Skeletal muscle satellite cell (primary cell): ENCODE measurements around the gene GTF3C5.

Experiments used
- H3K27me3 ChIP-seq: 2 replicates; pipeline ENCODE4 v1.7.0; 2013; ENCODE audit warnings: low read length; ENCODE audit not compliant: control insufficient read depth, insufficient read depth
- H3K36me3 ChIP-seq: 2 replicates; pipeline ENCODE4 v1.7.0; 2013; ENCODE audit warnings: mild to moderate bottlenecking, control low read depth, low read length; ENCODE audit not compliant: insufficient read depth
- H3K4me1 ChIP-seq: 2 replicates; pipeline ENCODE4 v1.7.0; 2013; ENCODE audit warnings: low read length; ENCODE audit not compliant: control insufficient read depth, insufficient read depth
- H3K4me2 ChIP-seq: 2 replicates; pipeline ENCODE4 v1.7.0; 2013; ENCODE audit warnings: mild to moderate bottlenecking, low read length
- H3K4me3 ChIP-seq: 2 replicates; pipeline ENCODE4 v1.7.0; 2013; ENCODE audit warnings: low read length
- H3K9ac ChIP-seq: 2 replicates; pipeline ENCODE4 v1.7.0; 2013; ENCODE audit warnings: mild to moderate bottlenecking, low read depth, low read length, moderate library complexity
- H3K9me3 ChIP-seq: replicated peaks from 2 replicates; pipeline ENCODE4 v1.7.0; 2013; ENCODE audit warnings: mild to moderate bottlenecking, control low read depth, low read length

GTF3C5 gene

DNA sequence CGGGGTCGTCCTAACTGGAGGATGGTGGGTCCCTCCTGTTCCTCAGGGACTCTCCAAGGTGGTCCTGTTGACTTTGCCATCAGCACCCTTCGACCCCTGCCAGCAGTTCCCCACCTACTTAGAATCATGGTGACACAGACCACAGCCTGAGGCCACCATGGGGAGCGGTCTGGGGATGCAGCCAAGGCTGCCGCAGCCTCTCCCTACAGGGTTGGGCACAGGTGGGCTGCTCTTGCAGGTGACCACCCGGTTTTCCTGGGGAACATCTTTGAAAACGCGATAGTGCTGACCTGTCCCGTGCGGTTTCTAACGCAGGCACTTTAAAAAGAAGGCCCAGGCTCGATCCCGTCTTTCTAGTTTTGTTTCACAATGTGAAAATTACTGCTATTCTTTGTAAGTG lies 18.2 kb downstream of the GTF3C5 start:
- Histone ChIP-seq H3K9me3 (no peaks in the 10 kb centered on the region), H3K4me2 (no peak overlapping the region), H3K36me3 (peaks cover 40% of the 10 kb centered on the region), H3K4me3 (no peak overlapping the region), H3K9ac (no peak overlapping the region), H3K27me3 (no peaks in the 10 kb centered on the region), H3K4me1 (peaks cover 12% of the 10 kb centered on the region)

DNA sequence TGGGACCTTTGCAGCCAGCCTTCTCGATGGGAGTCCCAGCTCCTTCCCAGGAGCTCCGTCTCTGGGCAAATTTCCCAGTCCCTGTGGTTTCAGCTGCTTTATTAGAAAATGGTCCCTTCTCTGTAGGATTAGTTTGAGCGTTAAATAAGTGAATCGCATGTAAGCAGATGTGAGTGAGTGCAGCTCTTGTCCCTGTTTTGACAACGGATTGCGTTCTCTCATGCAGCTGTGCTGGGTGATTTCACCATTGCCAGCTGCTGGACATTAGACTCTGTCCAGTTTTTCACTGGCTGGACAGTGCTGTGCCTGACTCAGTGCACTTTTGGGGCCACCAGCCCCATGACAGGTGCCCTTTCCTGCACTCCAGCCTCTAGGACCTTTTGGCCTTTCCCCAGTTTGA lies 19.3 kb downstream of the GTF3C5 start:
- H3K4me1 ChIP-seq = peaks cover 23% of the 10 kb centered on the region

GRCh38 chr9:133050781-133051180 lies 20.0 kb downstream of the GTF3C5 start:
- H3K4me2 ChIP-seq = no peak overlapping the region
- peaks cover 29% of the 10 kb centered on the region for H3K4me1 ChIP-seq
- no peaks in the 10 kb centered on the region for H3K9me3 ChIP-seq
- H3K36me3 ChIP-seq = peaks cover 44% of the 10 kb centered on the region
- H3K27me3 ChIP-seq = no peaks in the 10 kb centered on the region
- H3K4me3 ChIP-seq = no peak overlapping the region
- H3K9ac ChIP-seq = peak overlapping the region; percentile 16

More for the DNA sequence above, 19.3 kb downstream of the GTF3C5 start:
- no peaks in the 10 kb centered on the region for H3K27me3 ChIP-seq
- no peak overlapping the region for H3K4me2 ChIP-seq
- no peaks in the 10 kb centered on the region for H3K9me3 ChIP-seq
- H3K9ac ChIP-seq = no peak overlapping the region
- H3K4me3 ChIP-seq = no peak overlapping the region
- peaks cover 42% of the 10 kb centered on the region for H3K36me3 ChIP-seq

DNA sequence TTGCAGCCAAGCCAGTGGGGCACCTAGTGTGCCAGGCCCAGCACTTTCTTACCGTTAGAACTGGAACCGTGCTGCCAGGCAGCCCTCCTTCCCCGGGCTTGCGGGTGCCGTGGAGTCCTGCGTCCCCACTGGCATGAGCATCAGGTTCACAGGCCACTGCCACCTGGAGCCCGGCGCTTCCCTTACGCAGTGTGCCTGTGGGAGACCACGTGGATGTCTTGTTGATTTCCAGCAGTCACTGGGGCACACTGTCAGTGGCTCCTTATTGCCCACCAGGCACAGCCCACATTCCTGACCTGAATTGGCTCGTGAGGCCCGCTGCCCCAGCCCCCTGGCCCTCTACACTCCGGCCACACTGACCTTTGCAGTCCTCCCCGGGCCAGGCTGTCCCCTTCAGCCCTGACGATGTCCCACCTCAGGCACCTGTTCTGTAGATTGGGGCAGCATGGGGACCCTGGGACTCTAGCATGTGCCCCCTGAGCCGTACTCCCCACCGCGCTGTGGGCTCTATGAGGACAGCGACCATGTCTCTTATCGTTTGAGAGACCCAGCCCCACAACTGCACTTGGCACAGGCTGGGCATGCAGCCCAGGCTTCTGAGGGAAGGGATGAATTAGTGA lies 20.6 kb downstream of the GTF3C5 start:
- Histone ChIP-seq H3K9ac (no peak overlapping the region), H3K4me3 (no peak overlapping the region), H3K36me3 (peaks cover 46% of the 10 kb centered on the region), H3K4me2 (no peak overlapping the region), H3K4me1 (peaks cover 35% of the 10 kb centered on the region), H3K27me3 (no peaks in the 10 kb centered on the region), H3K9me3 (no peaks in the 10 kb centered on the region)

DNA sequence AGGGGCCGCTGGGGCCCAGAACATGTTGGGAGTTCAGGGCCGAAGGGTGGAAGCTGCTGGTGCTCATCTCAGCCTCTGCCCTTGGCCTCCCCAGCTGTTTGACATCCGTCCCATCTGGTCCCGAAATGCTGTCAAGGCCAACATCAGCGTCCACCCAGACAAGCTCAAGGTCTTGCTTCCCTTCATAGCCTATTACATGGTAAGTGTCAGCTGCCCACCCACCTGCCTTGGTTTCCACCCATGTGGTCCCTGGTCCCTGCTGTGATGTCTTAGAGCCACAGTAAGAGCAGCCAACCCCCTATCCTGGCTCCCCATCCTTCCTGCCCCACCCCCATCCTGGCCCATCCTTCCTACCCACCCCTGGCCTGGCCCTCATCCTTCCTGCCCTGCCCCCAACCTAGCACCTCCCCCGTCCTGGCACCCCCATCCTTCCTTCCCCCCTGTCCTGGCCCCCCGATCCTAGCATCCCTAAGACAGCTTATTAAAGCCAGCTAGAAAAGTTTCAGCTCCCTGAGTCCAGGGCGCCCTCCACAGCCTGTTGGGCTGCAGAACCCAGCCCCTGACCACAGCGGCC lies 21.3 kb downstream of the GTF3C5 start:
- peaks cover 36% of the 10 kb centered on the region for H3K4me1 ChIP-seq
- no peaks in the 10 kb centered on the region for H3K27me3 ChIP-seq
- H3K9ac ChIP-seq = no peak overlapping the region
- H3K9me3 ChIP-seq = no peaks in the 10 kb centered on the region
- no peak overlapping the region for H3K4me2 ChIP-seq
- peaks cover 46% of the 10 kb centered on the region for H3K36me3 ChIP-seq
- no peak overlapping the region for H3K4me3 ChIP-seq

- no peak overlapping the region for H3K4me3 ChIP-seq
- no peaks in the 10 kb centered on the region for H3K9me3 ChIP-seq
- H3K4me1 ChIP-seq = peaks cover 36% of the 10 kb centered on the region
- peak overlapping the region; percentile 43 for H3K9ac ChIP-seq
- peak overlapping the region; percentile 53 for H3K4me2 ChIP-seq
- H3K36me3 ChIP-seq = peaks cover 53% of the 10 kb centered on the region
- no peaks in the 10 kb centered on the region for H3K27me3 ChIP-seq
Observed at GRCh38 chr9:133054194-133054890, 23.5 kb downstream of the GTF3C5 start.

GRCh38 chr9:133054966-133055365 lies 24.2 kb downstream of the GTF3C5 start:
- Histone ChIP-seq H3K9me3 (no peaks in the 10 kb centered on the region), H3K36me3 (peaks cover 53% of the 10 kb centered on the region), H3K4me2 (peak overlapping the region; percentile 53), H3K9ac (peak overlapping the region; percentile 43), H3K4me1 (peaks cover 36% of the 10 kb centered on the region), H3K27me3 (no peaks in the 10 kb centered on the region), H3K4me3 (no peak overlapping the region)

- Histone ChIP-seq H3K27me3 (no peaks in the 10 kb centered on the region), H3K4me1 (peaks cover 28% of the 10 kb centered on the region), H3K4me3 (no peak overlapping the region), H3K4me2 (no peak overlapping the region), H3K36me3 (peaks cover 51% of the 10 kb centered on the region), H3K9ac (no peak overlapping the region), H3K9me3 (no peaks in the 10 kb centered on the region)
Observed at GRCh38 chr9:133055788-133056420, 25.1 kb downstream of the GTF3C5 start.

GRCh38 chr9:133056533-133056932 lies 25.7 kb downstream of the GTF3C5 start:
- peaks cover 45% of the 10 kb centered on the region for H3K36me3 ChIP-seq
- no peaks in the 10 kb centered on the region for H3K27me3 ChIP-seq
- no peaks in the 10 kb centered on the region for H3K9me3 ChIP-seq
- peaks cover 23% of the 10 kb centered on the region for H3K4me1 ChIP-seq
- no peak overlapping the region for H3K9ac ChIP-seq
- no peak overlapping the region for H3K4me3 ChIP-seq
- no peak overlapping the region for H3K4me2 ChIP-seq

- H3K4me1 ChIP-seq = peaks cover 23% of the 10 kb centered on the region
- H3K9ac ChIP-seq = no peak overlapping the region
- H3K4me3 ChIP-seq = no peak overlapping the region
- peaks cover 41% of the 10 kb centered on the region for H3K36me3 ChIP-seq
- no peak overlapping the region for H3K4me2 ChIP-seq
- no peaks in the 10 kb centered on the region for H3K9me3 ChIP-seq
- H3K27me3 ChIP-seq = no peaks in the 10 kb centered on the region
Observed at GRCh38 chr9:133057006-133057405, 26.2 kb downstream of the GTF3C5 start.

GRCh38 chr9:133057553-133057952 lies 26.8 kb downstream of the GTF3C5 start:
- H3K36me3 ChIP-seq = peaks cover 41% of the 10 kb centered on the region
- H3K9ac ChIP-seq = no peak overlapping the region
- no peaks in the 10 kb centered on the region for H3K27me3 ChIP-seq
- H3K4me2 ChIP-seq = no peak overlapping the region
- peaks cover 23% of the 10 kb centered on the region for H3K4me1 ChIP-seq
- no peak overlapping the region for H3K4me3 ChIP-seq
- H3K9me3 ChIP-seq = no peaks in the 10 kb centered on the region
